Erythroblast (primary cell): ENCODE measurements around the gene TMEM87A.

Source experiments
- GATA1 ChIP-seq: IDR thresholded peaks from 2 replicates; pipeline ENCODE4 v1.6.1; 2011; ENCODE audit warnings: low read depth, mild to moderate bottlenecking, control low read depth, low read length, moderate library complexity
- POLR2A ChIP-seq: IDR thresholded peaks from 2 replicates; pipeline ENCODE4 v1.6.1; 2011; ENCODE audit warnings: mild to moderate bottlenecking, low read length

DNA sequence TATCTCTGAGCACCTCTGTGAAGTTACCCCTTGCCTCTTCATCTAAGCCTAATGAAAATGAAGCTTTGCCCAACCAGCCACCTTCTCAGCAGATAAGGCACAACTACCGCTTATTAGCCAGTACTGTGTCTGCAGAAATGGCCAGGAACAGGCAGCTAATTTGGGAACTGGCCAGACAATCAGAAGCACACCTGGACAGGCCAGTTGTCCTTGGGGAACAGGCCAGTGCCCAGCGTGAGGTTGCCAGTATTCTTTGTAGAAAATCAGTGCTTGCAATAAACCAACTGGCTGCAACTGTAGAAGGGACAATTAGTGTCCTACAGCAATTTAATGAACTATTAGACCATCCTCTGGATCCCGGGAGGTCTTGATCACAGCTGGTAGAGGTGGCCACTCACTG, 10.4 kb upstream of the TMEM87A start:
- TF ChIP-seq POLR2A, result no peak
- no peak for TF ChIP-seq GATA1
